K562 (cell line): ENCODE measurements around the gene TUBB6. TPM values are rescaled to one million over a fixed set of nuclear protein-coding genes. Genes with fewer than 3 reads are reported as not detected.
A peak's percentile ranks its signal among the peaks of the same experiment; 100 is the strongest.

Source experiments
- ATAC-seq: fragments of 200-7000 bp; cut with Tn5 transposase; 3 replicates; pipeline ENCODE4 v1.9.1; 2020; ENCODE audit warnings: moderate library complexity
- BruUV-seq: library from RNA; stranded (reverse); fragments of 400-500 nt; replicated peaks from 2 replicates; lab custom pipeline; 2021; lab: Mats Ljungman, UMichigan
- CTCF ChIA-PET: fragments of 300-600 bp; formaldehyde crosslinking; extraction: SDS; loops from one replicate; lab custom pipeline; 2021; ENCODE audit warnings: low intra/inter-chr PET ratio; lab: Yijun Ruan, JAX
- POLR2A ChIA-PET: fragments of 300-600, 350-650 bp; sonication (Branson Sonifier 250); formaldehyde crosslinking; extraction: SDS; loops from one replicate; lab custom pipeline; 2021; ENCODE audit warnings: antibody characterized with exemption, inconsistent platforms; lab: Yijun Ruan, JAX
- DNase-seq, 4 experiments: peaks; one replicate each; pipeline versions ENCODE4 v3.0.0 to v3.0.0-alpha.2; 2011 to 2018; ENCODE audit warnings: low spot score in 3 of 4, mixed read lengths in 3 of 4; ENCODE audit errors: extremely low read depth in 1 of 4
- FAIRE-seq: peaks from 2 replicates; lab custom pipeline; 2011; peaks lifted over from hg19 to GRCh38; lab: Jason Lieb, UNC
- H2AFZ ChIP-seq: 2 replicates; pipeline ENCODE4 v1.6.0; 2011; ENCODE audit warnings: low read depth, low read length, control low read depth, inconsistent platforms
- H3K27ac ChIP-seq: fragments of 200-600 bp; 3 replicates; pipeline ENCODE4 v1.8.0; 2011; ENCODE audit warnings: low read depth, mild to moderate bottlenecking, control low read depth, inconsistent platforms, low read length, moderate library complexity, mixed read lengths; ENCODE audit errors: extremely low read depth
- H3K27me3 ChIP-seq, 2 experiments: fragments of 300-600 bp in 1 of 2; 2 replicates in 1 of 2; 3 replicates in 1 of 2; pipeline versions ENCODE4 v1.6.0 to v1.8.0; 2011; ENCODE audit warnings: inconsistent platforms in 2 of 2, low read length in 2 of 2, mild to moderate bottlenecking in 1 of 2, mixed read lengths in 1 of 2, moderate library complexity in 1 of 2; ENCODE audit not compliant: control insufficient read depth in 2 of 2, insufficient read depth in 2 of 2
- H3K36me3 ChIP-seq: fragments of 300-600 bp; 3 replicates; pipeline ENCODE4 v1.8.0; 2011; ENCODE audit warnings: mild to moderate bottlenecking, low read length, inconsistent platforms; ENCODE audit not compliant: control insufficient read depth, insufficient read depth
- H3K4me1 ChIP-seq, 2 experiments: fragments of 200-600 bp in 1 of 2; replicated peaks in 1 of 2; 2 replicates in 1 of 2; 3 replicates in 1 of 2; pipeline versions ENCODE4 v1.5.1 to v1.8.0; 2011; ENCODE audit warnings: inconsistent platforms in 2 of 2, low read length in 2 of 2, mild to moderate bottlenecking in 1 of 2, mixed read lengths in 1 of 2, moderate library complexity in 1 of 2; ENCODE audit not compliant: control insufficient read depth in 2 of 2, insufficient read depth in 2 of 2
- H3K4me2 ChIP-seq: 2 replicates; pipeline ENCODE4 v1.6.1; 2011; ENCODE audit warnings: low read length, control low read depth, inconsistent platforms, mixed read lengths; ENCODE audit not compliant: insufficient read depth
- H3K4me3 ChIP-seq: fragments of 200-600 bp; sonication (generic), shearing (Covaris generic); 2 replicates; pipeline ENCODE4 v1.5.1; 2016; ENCODE audit warnings: control low read depth, inconsistent platforms
- H3K79me2 ChIP-seq: fragments of 200-600 bp; 3 replicates; pipeline ENCODE4 v1.8.0; 2011; ENCODE audit warnings: low read length, inconsistent platforms; ENCODE audit not compliant: control insufficient read depth, insufficient read depth
- H3K9ac ChIP-seq, 2 experiments: 2 replicates each; pipeline versions ENCODE4 v1.6.0 to v1.6.1; 2011; ENCODE audit warnings: low read depth in 2 of 2, low read length in 2 of 2, control low read depth in 1 of 2, inconsistent platforms in 1 of 2, mild to moderate bottlenecking in 1 of 2, mixed read lengths in 1 of 2; ENCODE audit not compliant: insufficient read depth in 1 of 2
- H3K9me1 ChIP-seq: one replicate; pipeline ENCODE4 v1.6.0; 2011; ENCODE audit warnings: inconsistent platforms, mild to moderate bottlenecking, low read length, moderate library complexity; ENCODE audit not compliant: control insufficient read depth, insufficient read depth
- H3K9me3 ChIP-seq: replicated peaks from 2 replicates; pipeline ENCODE4 v1.5.1; 2011; ENCODE audit warnings: low read depth, low read length, inconsistent platforms; ENCODE audit not compliant: control insufficient read depth, insufficient read depth
- H4K20me1 ChIP-seq: replicated peaks from 2 replicates; pipeline ENCODE4 v1.6.1; 2011; ENCODE audit warnings: low read length, inconsistent platforms, mixed read lengths; ENCODE audit not compliant: control insufficient read depth, insufficient read depth
- CBFA2T2 ChIP-seq: fragments of 450-650 bp; conservative IDR thresholded peaks from 2 replicates; pipeline ENCODE4 v1.6.1; 2017; ENCODE audit warnings: mild to moderate bottlenecking
- CC2D1A ChIP-seq: fragments of 450-650 bp; IDR thresholded peaks from 2 replicates; pipeline ENCODE4 v1.6.1; 2017; ENCODE audit warnings: mild to moderate bottlenecking
- CCNT2 ChIP-seq: IDR thresholded peaks from 2 replicates; pipeline ENCODE4 v1.6.1; 2011; ENCODE audit warnings: borderline replicate concordance, low read depth, mild to moderate bottlenecking, moderate library complexity, mixed read lengths, low read length; ENCODE audit not compliant: insufficient read length; ENCODE audit errors: extremely low read depth
- FOXK2 ChIP-seq, 2 experiments: fragments of 450-650 bp; IDR thresholded peaks in 1 of 2; conservative IDR thresholded peaks in 1 of 2; 2 replicates each; pipeline ENCODE4 v1.6.1; 2016; ENCODE audit warnings: low read depth in 2 of 2, mild to moderate bottlenecking in 1 of 2
- HDAC3 ChIP-seq: fragments of 450-650 bp; IDR thresholded peaks from 2 replicates; pipeline ENCODE4 v1.6.1; 2018; ENCODE audit warnings: borderline replicate concordance, mild to moderate bottlenecking, moderate library complexity; ENCODE audit not compliant: partially characterized antibody
- HDAC6 ChIP-seq: IDR thresholded peaks from 2 replicates; pipeline ENCODE4 v1.6.1; 2012; ENCODE audit warnings: low read depth, mild to moderate bottlenecking, control low read depth, inconsistent platforms, low read length, moderate library complexity
- MTA2 ChIP-seq: fragments of 450-650 bp; IDR thresholded peaks from 2 replicates; pipeline ENCODE4 v1.6.1; 2016; ENCODE audit warnings: low read depth
- NFE2L1 ChIP-seq: fragments of 450-650 bp; IDR thresholded peaks from 2 replicates; pipeline ENCODE4 v1.6.1; 2016; ENCODE audit warnings: missing genetic modification characterization, low read depth, mild to moderate bottlenecking, missing compliant biosample characterization, moderate library complexity, borderline replicate concordance
- NFIC ChIP-seq: fragments of 450-650 bp; IDR thresholded peaks from 2 replicates; pipeline ENCODE4 v1.6.1; 2017; ENCODE audit warnings: mild to moderate bottlenecking, inconsistent platforms
- SP2 ChIP-seq: IDR thresholded peaks from 2 replicates; pipeline ENCODE4 v1.6.1; 2011; ENCODE audit warnings: mild to moderate bottlenecking, low read depth, low read length, moderate library complexity; ENCODE audit not compliant: poor library complexity, severe bottlenecking; ENCODE audit errors: extremely low read depth
- SPI1 ChIP-seq: IDR thresholded peaks from 2 replicates; pipeline ENCODE4 v1.6.1; 2011; ENCODE audit warnings: low read depth, low read length, control low read depth, borderline replicate concordance
- SRSF9 ChIP-seq: fragments of 200-400 bp; formaldehyde crosslinking; IDR thresholded peaks from 2 replicates; pipeline ENCODE4 v1.6.1; 2017; ENCODE audit warnings: low read depth, low read length, borderline replicate concordance
- TEAD2 ChIP-seq: fragments of 450-650 bp; IDR thresholded peaks from 2 replicates; pipeline ENCODE4 v1.6.1; 2016; ENCODE audit warnings: missing genetic modification characterization, control low read depth, missing compliant biosample characterization
- TEAD4 ChIP-seq, 2 experiments: sonication (generic) in 1 of 2; formaldehyde crosslinking in 1 of 2; IDR thresholded peaks; 2 replicates each; pipeline versions ENCODE4 v1.6.1 to v1.8.0; 2012 to 2022; ENCODE audit warnings: borderline replicate concordance in 1 of 2, inconsistent platforms in 1 of 2, low read length in 1 of 2, mild to moderate bottlenecking in 1 of 2, missing genetic modification reagents in 1 of 2
- TRIM24 ChIP-seq, 2 experiments: fragments of 450-650 bp; IDR thresholded peaks; 2 replicates each; pipeline ENCODE4 v1.6.1; 2016
- WHSC1 ChIP-seq: IDR thresholded peaks from one replicate; pipeline ENCODE4 v1.6.1; 2012; ENCODE audit warnings: low read length, control low read depth, inconsistent platforms
- ZBTB1 ChIP-seq: sonication (generic); formaldehyde crosslinking; IDR thresholded peaks from 2 replicates; pipeline ENCODE4 v1.8.1; 2023; ENCODE audit warnings: missing genetic modification reagents, low read depth, mild to moderate bottlenecking, borderline replicate concordance
- ZNF316 ChIP-seq: fragments of 450-650 bp; IDR thresholded peaks from 2 replicates; pipeline ENCODE4 v1.6.1; 2016
- ZNF589 ChIP-seq: fragments of 200-800 bp; sonication (Bioruptor generic); IDR thresholded peaks from 2 replicates; pipeline ENCODE4 v1.6.1; 2016; ENCODE audit warnings: low read depth, missing genetic modification characterization, missing compliant biosample characterization
- ZNF778 ChIP-seq: fragments of 450-650 bp; formaldehyde crosslinking; IDR thresholded peaks from 2 replicates; pipeline ENCODE4 v1.4.0; 2020; ENCODE audit warnings: mild to moderate bottlenecking, moderate library complexity
- WGBS: fragments of 100-300 bp; shearing (Covaris generic); methylation state at CpG from one replicate; pipeline ENCODE4 v1.1.6; 2016; ENCODE audit warnings: low coverage, mixed read lengths; ENCODE audit not compliant: insufficient coverage; ENCODE audit errors: missing lambda C conversion rate; 5-methylcytosine and 5-hydroxymethylcytosine counted together
- in situ Hi-C: fragments of 300-500 bp; cut with MboI; formaldehyde crosslinking; loops from 4 replicates; pipeline ENCODE4 v1.15.0; 2018; ENCODE audit warnings: inconsistent platforms, mixed read lengths
- intact Hi-C: fragments of 100-400 bp; cut with micrococcal nuclease; formaldehyde crosslinking; loops from 2 replicates; pipeline ENCODE4 v1.14.2; 2022
- polyA plus RNA-seq, 8 experiments: library from polyadenylated mRNA; depleted of rRNA in 4 of 8; stranded (reverse) in 5 of 8; unstranded in 3 of 8; fragments of >200 nt; fragmentation: Nextera tagmentation in 2 of 8; fragmentation: Illumina TruSeq in 1 of 8; extraction: Ambion mirVana in 2 of 8; extraction: Trizol in 1 of 8; gene quantifications; 2 replicates each; pipeline versions ENCODE4 v1.2.1 to v1.2.3, GENCODE V29; 2011 to 2014; ENCODE audit warnings: inconsistent platforms in 1 of 8, missing spikeins in 1 of 8
- total RNA-seq, 7 experiments: library from RNA; depleted of rRNA in 6 of 7; stranded (reverse); fragments of >200 nt in 6 of 7; fragmentation: Illumina TruSeq in 2 of 7; extraction: Trizol in 2 of 7; gene quantifications; 2 replicates each; pipeline versions ENCODE4 v1.2.1 to v1.2.3, GENCODE V29; 2011 to 2021; ENCODE audit warnings: low replicate concordance in 1 of 7
- TF ChIP-seq, protein P1 (sequence below): sonication (generic); formaldehyde crosslinking; IDR thresholded peaks from 2 replicates; pipeline ENCODE4 v1.8.0; 2022; ENCODE audit warnings: missing genetic modification reagents, mild to moderate bottlenecking, borderline replicate concordance

Gene TUBB6
- total and polyA plus RNA-seq, 9 of the 15 experiments (the other 6 are each of a cell fraction or from before 2014, with no cell fraction given) = 43.9 to 404 (median 81.1) TPM

DNA sequence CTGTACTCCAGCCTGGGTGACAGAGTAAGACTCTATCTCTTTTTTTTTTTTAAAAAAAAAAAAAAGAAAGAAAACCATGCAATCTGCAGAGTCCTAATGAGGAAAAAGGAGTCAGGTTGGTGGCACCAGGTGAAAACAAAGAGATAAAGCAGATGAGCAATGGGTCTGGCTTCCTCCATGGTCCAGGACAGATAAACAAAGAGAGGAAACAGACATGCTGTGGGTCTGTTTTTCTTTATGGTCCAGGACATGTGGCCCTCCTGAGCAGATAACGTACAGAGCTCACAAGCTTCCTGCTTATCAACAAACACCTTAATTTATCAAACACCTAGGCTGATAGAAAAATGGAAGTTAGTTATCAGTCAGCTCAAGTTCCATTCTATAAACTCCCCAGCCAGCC, 24.4 kb upstream of the TUBB6 start (continued):
- TF ChIP-seq CC2D1A (0 out of 2 replicates have a peak, but pooled peaks have one; percentile 5), TEAD4 (IDR thresholded peaks at IDR 0.05; ENCODE audit: low read length) (peak; percentile 69), TEAD4 (CRISPR knock-in tag; IDR thresholded peaks at IDR 0.05; ENCODE audit: borderline replicate concordance) (no peak), HDAC6 (no peak), NFIC (peak; percentile 38; the same call in 1 of the 2 replicates), CCNT2 (peak; percentile 13), NFE2L1 (tag) (no peak), TRIM24 (IDR thresholded peaks at IDR 0.05) (peak; percentile 28 to 60; a peak in 2 of 4 replicates), FOXK2 (conservative IDR thresholded peaks at IDR 0.05 in 1 of 2, IDR thresholded peaks at IDR 0.05 in 1 of 2; ENCODE audit: low read depth in 2 of 2) (no peak; a peak in 1 of 4 replicates), MTA2 (peak; percentile 43; the same call in 1 of the 2 replicates), ZNF778 (CRISPR knock-in tag) (no peak), CBFA2T2 (peak; percentile 87), ZNF316 (no peak)
- TF ChIP-seq, all 486 proteins: peak for 23

GRCh38 chr18:12287131-12287681, 20.8 kb upstream of the TUBB6 start:
- Histone ChIP-seq H3K9me3 (no peaks in the 10 kb centered on the region), H4K20me1 (no peaks in the 10 kb centered on the region), H3K79me2 (no peaks in the 10 kb centered on the region), H3K9ac (no peak overlapping the region), H2AFZ (peak overlapping the region; percentile 88), H3K4me3 (no peak overlapping the region), H3K27me3 (no peaks in the 10 kb centered on the region), H3K9me1 (no peaks in the 10 kb centered on the region), H3K27ac (no peak overlapping the region), H3K36me3 (no peaks in the 10 kb centered on the region), H3K4me1 (peaks cover 18 to 21% of the 10 kb centered on the region in 2 experiments; a peak in 4 of 5 replicates), H3K4me2 (no peak overlapping the region)
- intact Hi-C loops (no loop called here), in situ Hi-C loops (no loop called here)
- FAIRE-seq (no peak), DNase-seq (no peak), ATAC-seq (no peak)
- WGBS = 80% methylated on average over 16 of the region's 37 CpGs
- POLR2A ChIA-PET = interaction anchor here (0.5 to 1.6 kb wide), 4 partner anchors 12 to 89 kb away, joined by 3 read pairs; no protein-coding TSS in a partner anchor
- BruUV-seq = no TSS peak
- CTCF ChIA-PET = interaction anchor here (0.6 kb wide), 1 partner anchor 194 kb away, joined by 4 read pairs; no protein-coding TSS in a partner anchor
- no peak for TF ChIP-seq SP2
- TF ChIP-seq ZBTB1 (CRISPR knock-in tag) = no peak
- no peak for TF ChIP-seq SRSF9
- no peak for TF ChIP-seq TEAD2 (tag)
- TF ChIP-seq, protein P1, sequence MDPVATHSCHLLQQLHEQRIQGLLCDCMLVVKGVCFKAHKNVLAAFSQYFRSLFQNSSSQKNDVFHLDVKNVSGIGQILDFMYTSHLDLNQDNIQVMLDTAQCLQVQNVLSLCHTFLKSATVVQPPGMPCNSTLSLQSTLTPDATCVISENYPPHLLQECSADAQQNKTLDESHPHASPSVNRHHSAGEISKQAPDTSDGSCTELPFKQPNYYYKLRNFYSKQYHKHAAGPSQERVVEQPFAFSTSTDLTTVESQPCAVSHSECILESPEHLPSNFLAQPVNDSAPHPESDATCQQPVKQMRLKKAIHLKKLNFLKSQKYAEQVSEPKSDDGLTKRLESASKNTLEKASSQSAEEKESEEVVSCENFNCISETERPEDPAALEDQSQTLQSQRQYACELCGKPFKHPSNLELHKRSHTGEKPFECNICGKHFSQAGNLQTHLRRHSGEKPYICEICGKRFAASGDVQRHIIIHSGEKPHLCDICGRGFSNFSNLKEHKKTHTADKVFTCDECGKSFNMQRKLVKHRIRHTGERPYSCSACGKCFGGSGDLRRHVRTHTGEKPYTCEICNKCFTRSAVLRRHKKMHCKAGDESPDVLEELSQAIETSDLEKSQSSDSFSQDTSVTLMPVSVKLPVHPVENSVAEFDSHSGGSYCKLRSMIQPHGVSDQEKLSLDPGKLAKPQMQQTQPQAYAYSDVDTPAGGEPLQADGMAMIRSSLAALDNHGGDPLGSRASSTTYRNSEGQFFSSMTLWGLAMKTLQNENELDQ = no peak
- no peak for TF ChIP-seq SPI1
- TF ChIP-seq HDAC3 = no peak
- TF ChIP-seq WHSC1 = no peak
- TF ChIP-seq ZNF589 (CRISPR knock-in tag) = no peak
